ENCODE data around the gene CEP131. TPM values are rescaled to one million over a fixed set of nuclear protein-coding genes. Genes with fewer than 3 reads are reported as not detected.

The CEP131 gene
- total RNA-seq, 1 experiment from 2014 or later, result 7.0 TPM

GRCh38 chr17:81251709-81252301, 29.0 kb upstream of the CEP131 start:
- no peak for DNase-seq (ENCODE audit: low read depth)

GRCh38 chr17:81251094-81251708, 28.4 kb upstream of the CEP131 start:
- DNase-seq (ENCODE audit: low read depth), result no peak

GRCh38 chr17:81250286-81251093, 27.7 kb upstream of the CEP131 start:
- no peak for DNase-seq (ENCODE audit: low read depth)

- no peak for DNase-seq (ENCODE audit: low read depth)
Observed at GRCh38 chr17:81249223-81250040, 26.7 kb upstream of the CEP131 start.

GRCh38 chr17:81248649-81249048, 25.9 kb upstream of the CEP131 start:
- DNase-seq (ENCODE audit: low read depth), result no peak

GRCh38 chr17:81247339-81247990, 24.7 kb upstream of the CEP131 start:
- no peak for DNase-seq (ENCODE audit: low read depth)

- no peak for DNase-seq (ENCODE audit: low read depth)
Observed at GRCh38 chr17:81246679-81247338, 24.0 kb upstream of the CEP131 start.

- no peak for DNase-seq (ENCODE audit: low read depth)
Observed at GRCh38 chr17:81246343-81246670, 23.5 kb upstream of the CEP131 start.

GRCh38 chr17:81245665-81246342, 23.0 kb upstream of the CEP131 start:
- DNase-seq (ENCODE audit: low read depth), result no peak

- DNase-seq (ENCODE audit: low read depth), result no peak
Observed at GRCh38 chr17:81245024-81245664, 22.4 kb upstream of the CEP131 start.

GRCh38 chr17:81244358-81245023, 21.7 kb upstream of the CEP131 start:
- DNase-seq (ENCODE audit: low read depth), result no peak

- DNase-seq (ENCODE audit: low read depth), result no peak
Observed at GRCh38 chr17:81243333-81243664, 20.5 kb upstream of the CEP131 start.

- no peak for DNase-seq (ENCODE audit: low read depth)
Observed at GRCh38 chr17:81242421-81243332, 19.9 kb upstream of the CEP131 start.

GRCh38 chr17:81241648-81242420, 19.1 kb upstream of the CEP131 start:
- no peak for DNase-seq (ENCODE audit: low read depth)

- no peak for DNase-seq (ENCODE audit: low read depth)
Observed at GRCh38 chr17:81241203-81241602, 18.4 kb upstream of the CEP131 start.

GRCh38 chr17:81240761-81241160, 18.0 kb upstream of the CEP131 start:
- DNase-seq (ENCODE audit: low read depth), result no peak

- no peak for DNase-seq (ENCODE audit: low read depth)
Observed at GRCh38 chr17:81239714-81240555, 17.2 kb upstream of the CEP131 start.
